Ishikawa (cell line): Measurements from ENCODE around the gene MAK.

Experiments used
- CEBPB ChIP-seq: IDR thresholded peaks from 2 replicates; pipeline ENCODE4 v1.6.1; 2012
- CREB1 ChIP-seq: IDR thresholded peaks from 2 replicates; pipeline ENCODE4 v1.6.1; 2012; ENCODE audit warnings: low read depth
- EGR1 ChIP-seq: IDR thresholded peaks from 2 replicates; pipeline ENCODE4 v1.6.1; 2012
- EP300 ChIP-seq: IDR thresholded peaks from 2 replicates; pipeline ENCODE4 v1.6.1; 2012; ENCODE audit warnings: borderline replicate concordance
- FOXM1 ChIP-seq: IDR thresholded peaks from 2 replicates; pipeline ENCODE4 v1.6.1; 2012; ENCODE audit warnings: low read depth, borderline replicate concordance
- NFIC ChIP-seq: IDR thresholded peaks from 2 replicates; pipeline ENCODE4 v1.6.1; 2012
- RAD21 ChIP-seq: IDR thresholded peaks from 2 replicates; pipeline ENCODE4 v1.6.1; 2012; ENCODE audit warnings: low read depth
- TAF1 ChIP-seq: IDR thresholded peaks from 2 replicates; pipeline ENCODE4 v1.6.1; 2012; ENCODE audit warnings: low read depth, mild to moderate bottlenecking
- TCF12 ChIP-seq: IDR thresholded peaks from 2 replicates; pipeline ENCODE4 v1.6.1; 2012; ENCODE audit warnings: low read depth
- TEAD4 ChIP-seq: IDR thresholded peaks from 2 replicates; pipeline ENCODE4 v1.6.1; 2012
- YY1 ChIP-seq: IDR thresholded peaks from 2 replicates; pipeline ENCODE4 v1.6.1; 2012; ENCODE audit warnings: low read depth
- ZBTB7A ChIP-seq: IDR thresholded peaks from 2 replicates; pipeline ENCODE4 v1.6.1; 2012; ENCODE audit warnings: low read depth
- TF ChIP-seq, protein P1 (sequence below): IDR thresholded peaks from 2 replicates; pipeline ENCODE4 v1.6.1; 2012
- TF ChIP-seq, protein P2 (sequence below): IDR thresholded peaks from 2 replicates; pipeline ENCODE4 v1.6.1; 2012
- TF ChIP-seq, protein P3 (sequence below): IDR thresholded peaks from 2 replicates; pipeline ENCODE4 v1.6.1; 2012; ENCODE audit warnings: low read depth, mild to moderate bottlenecking

MAK gene

DNA sequence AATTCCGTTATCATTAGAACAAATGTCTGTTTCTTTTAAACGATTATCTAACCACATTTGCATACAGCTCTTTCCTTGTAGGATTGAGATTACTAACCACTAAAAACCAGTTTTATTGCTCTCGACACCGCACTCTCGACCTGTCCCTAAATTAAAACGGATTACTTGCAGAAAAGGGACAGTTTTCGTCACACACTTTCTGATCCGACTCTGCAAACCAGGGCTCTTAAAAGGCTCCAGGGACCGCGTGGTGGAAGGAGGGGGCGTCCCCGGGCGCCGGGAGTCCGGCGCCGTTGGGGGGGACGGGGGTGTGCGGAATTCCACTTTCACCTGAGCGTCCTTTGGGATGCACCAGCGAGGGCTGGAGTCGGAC is 731 bp downstream of the MAK start:
- TF ChIP-seq TAF1 (no peak), CREB1 (no peak), NFIC (no peak), ZBTB7A (no peak), EGR1 (no peak), TCF12 (no peak), CEBPB (no peak), TEAD4 (no peak), EP300 (no peak), RAD21 (no peak), YY1 (no peak), FOXM1 (no peak)
- TF ChIP-seq, protein P1, sequence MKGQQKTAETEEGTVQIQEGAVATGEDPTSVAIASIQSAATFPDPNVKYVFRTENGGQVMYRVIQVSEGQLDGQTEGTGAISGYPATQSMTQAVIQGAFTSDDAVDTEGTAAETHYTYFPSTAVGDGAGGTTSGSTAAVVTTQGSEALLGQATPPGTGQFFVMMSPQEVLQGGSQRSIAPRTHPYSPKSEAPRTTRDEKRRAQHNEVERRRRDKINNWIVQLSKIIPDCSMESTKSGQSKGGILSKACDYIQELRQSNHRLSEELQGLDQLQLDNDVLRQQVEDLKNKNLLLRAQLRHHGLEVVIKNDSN: no peak
- TF ChIP-seq, protein P2, sequence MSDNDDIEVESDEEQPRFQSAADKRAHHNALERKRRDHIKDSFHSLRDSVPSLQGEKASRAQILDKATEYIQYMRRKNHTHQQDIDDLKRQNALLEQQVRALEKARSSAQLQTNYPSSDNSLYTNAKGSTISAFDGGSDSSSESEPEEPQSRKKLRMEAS: no peak; the same call in 1 of the 2 replicates
- TF ChIP-seq, protein P3, sequence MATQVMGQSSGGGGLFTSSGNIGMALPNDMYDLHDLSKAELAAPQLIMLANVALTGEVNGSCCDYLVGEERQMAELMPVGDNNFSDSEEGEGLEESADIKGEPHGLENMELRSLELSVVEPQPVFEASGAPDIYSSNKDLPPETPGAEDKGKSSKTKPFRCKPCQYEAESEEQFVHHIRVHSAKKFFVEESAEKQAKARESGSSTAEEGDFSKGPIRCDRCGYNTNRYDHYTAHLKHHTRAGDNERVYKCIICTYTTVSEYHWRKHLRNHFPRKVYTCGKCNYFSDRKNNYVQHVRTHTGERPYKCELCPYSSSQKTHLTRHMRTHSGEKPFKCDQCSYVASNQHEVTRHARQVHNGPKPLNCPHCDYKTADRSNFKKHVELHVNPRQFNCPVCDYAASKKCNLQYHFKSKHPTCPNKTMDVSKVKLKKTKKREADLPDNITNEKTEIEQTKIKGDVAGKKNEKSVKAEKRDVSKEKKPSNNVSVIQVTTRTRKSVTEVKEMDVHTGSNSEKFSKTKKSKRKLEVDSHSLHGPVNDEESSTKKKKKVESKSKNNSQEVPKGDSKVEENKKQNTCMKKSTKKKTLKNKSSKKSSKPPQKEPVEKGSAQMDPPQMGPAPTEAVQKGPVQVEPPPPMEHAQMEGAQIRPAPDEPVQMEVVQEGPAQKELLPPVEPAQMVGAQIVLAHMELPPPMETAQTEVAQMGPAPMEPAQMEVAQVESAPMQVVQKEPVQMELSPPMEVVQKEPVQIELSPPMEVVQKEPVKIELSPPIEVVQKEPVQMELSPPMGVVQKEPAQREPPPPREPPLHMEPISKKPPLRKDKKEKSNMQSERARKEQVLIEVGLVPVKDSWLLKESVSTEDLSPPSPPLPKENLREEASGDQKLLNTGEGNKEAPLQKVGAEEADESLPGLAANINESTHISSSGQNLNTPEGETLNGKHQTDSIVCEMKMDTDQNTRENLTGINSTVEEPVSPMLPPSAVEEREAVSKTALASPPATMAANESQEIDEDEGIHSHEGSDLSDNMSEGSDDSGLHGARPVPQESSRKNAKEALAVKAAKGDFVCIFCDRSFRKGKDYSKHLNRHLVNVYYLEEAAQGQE: no peak

- TF ChIP-seq, protein P2: no peak
- no peak for TF ChIP-seq CEBPB
Observed at GRCh38 chr6:10837009-10837621, 1.2 kb downstream of the MAK start.

DNA sequence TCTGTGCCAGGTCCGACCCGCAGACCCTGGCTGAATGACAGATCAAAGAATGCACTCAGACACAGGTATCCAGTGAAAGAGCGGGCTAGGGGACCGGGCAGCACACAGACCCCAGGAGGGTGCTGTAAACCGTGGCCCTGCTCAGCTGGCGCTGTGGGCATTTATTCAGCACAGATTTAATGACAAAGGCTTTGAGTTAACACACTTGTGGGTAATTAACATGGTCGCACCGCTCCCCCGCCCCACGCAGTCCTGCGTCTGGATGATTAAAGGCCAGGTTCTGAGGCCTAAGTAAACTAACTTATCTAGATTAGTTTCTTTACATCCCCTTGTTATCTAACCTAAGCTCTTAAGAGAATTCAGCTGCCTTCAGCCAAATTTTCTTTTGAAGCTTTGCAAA is 3.5 kb downstream of the MAK start:
- TF ChIP-seq YY1: no peak
- no peak for TF ChIP-seq NFIC
- TF ChIP-seq TAF1: no peak
- no peak for TF ChIP-seq ZBTB7A
- TF ChIP-seq TEAD4: no peak
- TF ChIP-seq CREB1: no peak
- no peak for TF ChIP-seq EP300

DNA sequence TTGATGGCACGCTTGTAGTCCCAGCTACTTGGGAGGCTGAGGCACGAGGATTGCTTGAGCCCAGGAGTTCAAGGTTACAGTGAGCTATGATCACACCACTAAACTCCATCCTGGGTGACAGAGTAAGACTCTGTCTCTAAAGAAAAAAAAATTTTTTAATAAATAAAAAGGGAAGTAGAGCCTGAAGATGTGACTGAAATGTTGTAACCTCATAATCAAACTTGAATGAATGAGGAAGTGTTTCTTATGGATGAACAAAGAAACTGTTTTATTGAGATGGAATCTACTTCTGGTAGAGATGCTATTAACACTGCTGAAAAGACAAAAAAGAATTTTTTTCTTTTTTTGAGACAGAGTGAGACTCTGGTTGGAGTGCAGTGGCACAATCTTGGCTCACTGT is 6.7 kb downstream of the MAK start:
- no peak for TF ChIP-seq NFIC
- TF ChIP-seq TCF12: no peak
- TF ChIP-seq EGR1: no peak
- TF ChIP-seq TEAD4: no peak
- TF ChIP-seq, protein P1: no peak
- TF ChIP-seq CEBPB: no peak
- TF ChIP-seq RAD21: no peak
- TF ChIP-seq TAF1: no peak
- no peak for TF ChIP-seq FOXM1

GRCh38 chr6:10824819-10825218 is 13.5 kb downstream of the MAK start:
- no peak for TF ChIP-seq NFIC
- no peak for TF ChIP-seq EP300
- TF ChIP-seq CREB1: no peak
- no peak for TF ChIP-seq TCF12
- TF ChIP-seq CEBPB: no peak
- no peak for TF ChIP-seq FOXM1
- no peak for TF ChIP-seq YY1
- TF ChIP-seq, protein P3: no peak
- TF ChIP-seq RAD21: no peak
- no peak for TF ChIP-seq TAF1
- TF ChIP-seq TEAD4: no peak
- TF ChIP-seq, protein P2: no peak
- no peak for TF ChIP-seq EGR1
- no peak for TF ChIP-seq ZBTB7A
- TF ChIP-seq, protein P1: no peak

- TF ChIP-seq, protein P2: no peak
- TF ChIP-seq FOXM1: no peak
- TF ChIP-seq CREB1: no peak
Observed at GRCh38 chr6:10824297-10824696, 14.0 kb downstream of the MAK start.
